OCI-LY7 (cell line): ENCODE results near the gene HIVEP3. TPM values are rescaled to one million over a fixed set of nuclear protein-coding genes. Genes with fewer than 3 reads are reported as not detected.

ENCODE experiments used
- BruUV-seq: library from RNA; stranded (reverse); fragments of 400-500 nt; replicated peaks from 2 replicates; lab custom pipeline; 2021; lab: Mats Ljungman, UMichigan
- CTCF ChIA-PET: fragments of 300-600 bp; sonication (Branson Sonifier 250); formaldehyde crosslinking; loops from one replicate; lab custom pipeline; 2022; ENCODE audit warnings: antibody characterized with exemption; ENCODE audit not compliant: unreplicated experiment; lab: Charles Lee
- POLR2A ChIA-PET: fragments of 300-600 bp; sonication (Branson Sonifier 250); formaldehyde crosslinking; loops from one replicate; lab custom pipeline; 2022; ENCODE audit warnings: antibody characterized with exemption; lab: Charles Lee
- DNase-seq: peaks from one replicate; pipeline ENCODE4 v3.0.0-alpha.2; 2015; ENCODE audit warnings: low spot score
- H2AFZ ChIP-seq: fragments of 200-600 bp; sonication (generic), shearing (Covaris generic); 2 replicates; pipeline ENCODE4 v1.6.1; 2014; ENCODE audit warnings: mild to moderate bottlenecking, antibody characterized with exemption, low read length, moderate library complexity
- H3K27ac ChIP-seq: fragments of 200-600 bp; sonication (generic); 2 replicates; pipeline ENCODE4 v1.5.1; 2014; ENCODE audit warnings: mixed run types, low read depth, mild to moderate bottlenecking, moderate library complexity, low read length, inconsistent platforms; ENCODE audit not compliant: poor library complexity, severe bottlenecking
- H3K36me3 ChIP-seq: fragments of 200-600 bp; sonication (generic); 2 replicates; pipeline ENCODE4 v1.6.1; 2014; ENCODE audit warnings: mild to moderate bottlenecking, antibody characterized with exemption, low read length, moderate library complexity, mixed read lengths; ENCODE audit not compliant: insufficient read depth
- H3K4me1 ChIP-seq: fragments of 200-600 bp; sonication (generic); 2 replicates; pipeline ENCODE4 v1.5.1; 2014; ENCODE audit warnings: mild to moderate bottlenecking, low read length; ENCODE audit not compliant: insufficient read depth, poor library complexity, severe bottlenecking
- H3K4me2 ChIP-seq: fragments of 200-600 bp; sonication (generic); 2 replicates; pipeline ENCODE4 v1.6.1; 2014; ENCODE audit warnings: mild to moderate bottlenecking, low read length
- H3K4me3 ChIP-seq: fragments of 200-600 bp; sonication (generic); 2 replicates; pipeline ENCODE4 v1.5.1; 2014; ENCODE audit warnings: mild to moderate bottlenecking, low read depth, low read length; ENCODE audit not compliant: poor library complexity, severe bottlenecking
- H3K79me2 ChIP-seq: fragments of 200-600 bp; sonication (generic); 2 replicates; pipeline ENCODE4 v1.6.1; 2016; ENCODE audit warnings: low read depth, mild to moderate bottlenecking, low read length, moderate library complexity, mixed read lengths; ENCODE audit not compliant: insufficient read depth
- H3K9me2 ChIP-seq: fragments of 200-600 bp; sonication (generic); 2 replicates; pipeline ENCODE4 v1.6.1; 2016; ENCODE audit warnings: mild to moderate bottlenecking, low read length, mixed read lengths; ENCODE audit not compliant: insufficient read depth
- H3K9me3 ChIP-seq: fragments of 200-600 bp; sonication (generic); 2 replicates; pipeline ENCODE4 v1.6.1; 2014; ENCODE audit warnings: mild to moderate bottlenecking, mixed run types, low read length, mixed read lengths
- H4K20me1 ChIP-seq: fragments of 200-600 bp; sonication (generic); 2 replicates; pipeline ENCODE4 v1.6.1; 2014; ENCODE audit warnings: mild to moderate bottlenecking, antibody characterized with exemption, low read length, moderate library complexity, mixed read lengths; ENCODE audit not compliant: insufficient read depth
- EZH2phosphoT487 ChIP-seq: fragments of 200-600 bp; sonication (generic); IDR thresholded peaks from 2 replicates; pipeline ENCODE4 v1.6.1; 2018; ENCODE audit warnings: low read depth, borderline replicate concordance, mild to moderate bottlenecking, mixed run types, antibody characterized with exemption, low read length, moderate library complexity, mixed read lengths
- intact Hi-C: fragments of 100-400 bp; cut with micrococcal nuclease; formaldehyde crosslinking; loops from one replicate; pipeline ENCODE4 v1.10.0; 2022; ENCODE audit not compliant: unreplicated experiment
- total RNA-seq, 2 experiments: library from RNA; depleted of rRNA in 1 of 2; stranded (reverse); fragments of >200 nt in 1 of 2; shearing (Covaris generic) in 1 of 2; gene quantifications; 2 replicates each; pipeline ENCODE4 v1.2.3, GENCODE V29; 2014 to 2022
- TF ChIP-seq, protein P1 (sequence below): fragments of 200-600 bp; sonication (generic); conservative IDR thresholded peaks from 2 replicates; pipeline ENCODE4 v1.5.1; 2014; ENCODE audit warnings: mild to moderate bottlenecking, antibody characterized with exemption, low read length, moderate library complexity, mixed read lengths

The HIVEP3 gene
- total RNA-seq, 2 experiments from 2014 or later: 0.53 to 0.60 TPM

DNA sequence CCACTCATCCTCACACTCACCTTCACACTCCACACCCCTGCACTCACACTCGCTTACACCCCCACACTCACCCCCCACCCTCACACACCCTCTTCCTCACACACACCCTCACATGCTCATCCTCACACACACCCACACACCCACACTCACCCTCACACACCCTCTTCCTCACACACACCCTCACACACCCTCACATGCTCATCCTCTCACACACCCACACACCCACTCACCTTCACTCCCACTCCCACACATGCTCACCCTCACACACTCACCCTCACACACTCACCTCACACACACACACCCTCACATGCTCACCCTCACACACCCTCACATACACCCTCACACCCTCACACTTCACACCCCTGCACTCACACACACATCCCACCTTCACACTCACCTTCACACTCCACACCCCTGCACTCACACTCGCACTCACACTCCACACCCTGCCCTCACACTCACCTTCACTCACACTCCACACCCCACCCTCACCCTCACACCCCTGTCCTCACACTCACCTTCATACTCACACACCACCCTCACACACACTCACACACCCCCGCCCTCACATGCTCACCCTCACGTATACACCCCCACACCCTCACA, 391.7 kb downstream of the HIVEP3 start:
- Histone ChIP-seq H3K36me3 (no peaks in the 10 kb centered on the region), H3K9me3 (no peaks in the 10 kb centered on the region), H3K9me2 (no peaks in the 10 kb centered on the region), H2AFZ (no peak overlapping the region), H4K20me1 (no peaks in the 10 kb centered on the region), H3K27ac (no peak overlapping the region), H3K79me2 (no peaks in the 10 kb centered on the region), H3K4me2 (no peak overlapping the region), H3K4me1 (no peaks in the 10 kb centered on the region), H3K4me3 (no peak overlapping the region)
- POLR2A ChIA-PET: no interaction called here
- CTCF ChIA-PET: no interaction called here
- no TSS peak for BruUV-seq
- no peak for DNase-seq
- intact Hi-C loops: no loop called here
- no peak for TF ChIP-seq EZH2phosphoT487
- TF ChIP-seq, protein P1, sequence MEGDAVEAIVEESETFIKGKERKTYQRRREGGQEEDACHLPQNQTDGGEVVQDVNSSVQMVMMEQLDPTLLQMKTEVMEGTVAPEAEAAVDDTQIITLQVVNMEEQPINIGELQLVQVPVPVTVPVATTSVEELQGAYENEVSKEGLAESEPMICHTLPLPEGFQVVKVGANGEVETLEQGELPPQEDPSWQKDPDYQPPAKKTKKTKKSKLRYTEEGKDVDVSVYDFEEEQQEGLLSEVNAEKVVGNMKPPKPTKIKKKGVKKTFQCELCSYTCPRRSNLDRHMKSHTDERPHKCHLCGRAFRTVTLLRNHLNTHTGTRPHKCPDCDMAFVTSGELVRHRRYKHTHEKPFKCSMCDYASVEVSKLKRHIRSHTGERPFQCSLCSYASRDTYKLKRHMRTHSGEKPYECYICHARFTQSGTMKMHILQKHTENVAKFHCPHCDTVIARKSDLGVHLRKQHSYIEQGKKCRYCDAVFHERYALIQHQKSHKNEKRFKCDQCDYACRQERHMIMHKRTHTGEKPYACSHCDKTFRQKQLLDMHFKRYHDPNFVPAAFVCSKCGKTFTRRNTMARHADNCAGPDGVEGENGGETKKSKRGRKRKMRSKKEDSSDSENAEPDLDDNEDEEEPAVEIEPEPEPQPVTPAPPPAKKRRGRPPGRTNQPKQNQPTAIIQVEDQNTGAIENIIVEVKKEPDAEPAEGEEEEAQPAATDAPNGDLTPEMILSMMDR: no peak

DNA sequence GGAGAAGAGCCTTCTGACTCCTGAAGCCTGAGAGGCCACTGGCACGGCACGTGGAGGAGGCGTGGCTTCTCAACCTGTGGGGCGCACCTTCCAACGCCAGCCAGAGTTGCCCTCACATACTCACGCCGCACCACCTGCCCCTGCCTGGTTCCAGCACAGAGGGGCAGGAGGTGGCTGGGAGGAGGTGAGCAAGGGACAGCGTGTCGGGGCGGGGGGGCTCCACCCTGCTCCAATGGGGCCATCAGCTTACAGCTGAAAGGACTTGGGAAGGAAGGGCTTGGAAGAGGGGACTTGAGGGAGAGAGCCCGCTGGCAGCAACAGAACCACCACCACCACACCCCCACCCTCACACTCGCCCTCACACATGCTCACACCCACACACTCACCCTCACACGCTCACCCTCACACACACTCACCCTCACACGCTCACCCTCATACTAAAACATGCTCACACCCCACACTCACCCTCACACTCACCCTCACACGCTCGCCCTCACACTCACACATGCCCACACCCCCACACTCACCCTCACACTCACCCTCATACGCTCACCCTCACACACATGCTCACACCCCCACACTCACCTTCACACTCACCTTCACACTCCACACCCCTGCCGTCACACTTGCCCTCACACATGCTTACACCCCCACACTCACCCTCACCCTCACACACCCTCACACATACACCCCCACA, 392.7 kb downstream of the HIVEP3 start:
- CTCF ChIA-PET: no interaction called here
- H3K4me2 ChIP-seq: no peak overlapping the region
- no peaks in the 10 kb centered on the region for H3K9me2 ChIP-seq
- no peaks in the 10 kb centered on the region for H4K20me1 ChIP-seq
- no peaks in the 10 kb centered on the region for H3K4me1 ChIP-seq
- intact Hi-C loops: no loop called here
- POLR2A ChIA-PET: no interaction called here
- TF ChIP-seq, protein P1: no peak
- no peak for TF ChIP-seq EZH2phosphoT487
- H3K27ac ChIP-seq: no peak overlapping the region
- H3K36me3 ChIP-seq: no peaks in the 10 kb centered on the region
- H3K79me2 ChIP-seq: no peaks in the 10 kb centered on the region
- no peak overlapping the region for H3K4me3 ChIP-seq
- DNase-seq: no peak
- no TSS peak for BruUV-seq
- no peaks in the 10 kb centered on the region for H3K9me3 ChIP-seq
- no peak overlapping the region for H2AFZ ChIP-seq
